Astrocyte (in vitro differentiated cells and primary cell): ENCODE data around the gene PRKCE.

Experiments
- CTCF ChIP-seq: IDR thresholded peaks from 2 replicates; pipeline ENCODE4 v1.5.1; 2011; ENCODE audit warnings: low read depth, mild to moderate bottlenecking, inconsistent platforms, low read length, moderate library complexity; ENCODE audit not compliant: insufficient read depth
- EZH2 ChIP-seq: IDR thresholded peaks from 2 replicates; pipeline ENCODE4 v1.6.1; 2012; ENCODE audit warnings: mild to moderate bottlenecking, low read length, inconsistent platforms; ENCODE audit not compliant: insufficient read depth

DNA sequence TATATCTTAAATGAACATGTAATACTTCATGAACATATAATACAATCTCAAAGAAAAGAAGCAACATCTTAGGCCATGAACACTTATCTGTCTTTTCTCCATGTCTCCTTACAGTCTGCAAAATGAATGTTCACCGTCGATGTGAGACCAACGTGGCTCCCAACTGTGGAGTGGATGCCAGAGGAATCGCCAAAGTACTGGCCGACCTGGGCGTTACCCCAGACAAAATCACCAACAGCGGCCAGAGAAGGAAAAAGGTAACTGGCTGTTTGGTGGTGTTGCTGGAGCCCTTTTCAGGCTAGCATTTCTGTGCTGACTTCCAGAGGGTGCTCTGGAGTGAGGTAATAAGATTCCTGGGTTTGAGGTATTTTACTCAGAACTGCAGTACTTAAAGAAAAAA, 349.8 kb downstream of the PRKCE start:
- TF ChIP-seq CTCF (no peak), EZH2 (no peak)
